NT2/D1 (cell line): Measurements from ENCODE around the gene ZNF576.
A peak's percentile ranks its signal among the peaks of the same experiment; 100 is the strongest.
"Not testable (repeated sequence)": the region's sequence is repeated elsewhere in the genome, so short reads cannot be mapped to it uniquely, and the experiment has no call there.

Experiments
- DNase-seq: peaks from one replicate; pipeline ENCODE4 v3.0.0-alpha.2; 2011; ENCODE audit warnings: low read depth, low spot score
- H3K27me3 ChIP-seq: 2 replicates; pipeline ENCODE4 v1.6.0; 2011; ENCODE audit warnings: mild to moderate bottlenecking; ENCODE audit not compliant: insufficient read length, insufficient read depth
- H3K36me3 ChIP-seq: 2 replicates; pipeline ENCODE4 v1.6.1; 2011; ENCODE audit warnings: mild to moderate bottlenecking, low read length, mixed read lengths; ENCODE audit not compliant: insufficient read depth, insufficient read length
- H3K4me1 ChIP-seq: 2 replicates; pipeline ENCODE4 v1.5.1; 2011; ENCODE audit not compliant: insufficient read depth, insufficient read length
- H3K4me3 ChIP-seq: 2 replicates; pipeline ENCODE4 v1.5.1; 2011; ENCODE audit warnings: low read depth; ENCODE audit not compliant: insufficient read length
- H3K9ac ChIP-seq: 2 replicates; pipeline ENCODE4 v1.6.0; 2011; ENCODE audit warnings: low read depth; ENCODE audit not compliant: insufficient read length
- H3K9me3 ChIP-seq: 2 replicates; pipeline ENCODE4 v1.5.1; 2011; ENCODE audit warnings: mild to moderate bottlenecking, low read length; ENCODE audit not compliant: insufficient read depth
- SUZ12 ChIP-seq: IDR thresholded peaks from 2 replicates; pipeline ENCODE4 v1.6.1; 2011; ENCODE audit not compliant: insufficient read length, insufficient read depth; ENCODE audit errors: extremely low read depth
- YY1 ChIP-seq: IDR thresholded peaks from 2 replicates; pipeline ENCODE4 v1.6.1; 2011; ENCODE audit not compliant: insufficient read length, insufficient read depth
- ZNF274 ChIP-seq: IDR thresholded peaks from 2 replicates; pipeline ENCODE4 v1.6.1; 2011; ENCODE audit warnings: mild to moderate bottlenecking, low read depth, low read length

Gene ZNF576

GRCh38 chr19:43575955-43576878, 20.2 kb upstream of the ZNF576 start:
- DNase-seq: no peak
- peaks cover 12% of the 10 kb centered on the region for H3K36me3 ChIP-seq
- no peaks in the 10 kb centered on the region for H3K27me3 ChIP-seq
- peak overlapping the region; percentile 11 for H3K4me3 ChIP-seq
- H3K9ac ChIP-seq: no peak overlapping the region
- TF ChIP-seq ZNF274 (no peak), YY1 (no peak), SUZ12 (no peak)
- peaks cover 6% of the 10 kb centered on the region for H3K4me1 ChIP-seq
- H3K9me3 ChIP-seq: no peaks in the 10 kb centered on the region

- TF ChIP-seq ZNF274 (no peak), SUZ12 (no peak), YY1 (no peak)
- peaks cover 6% of the 10 kb centered on the region for H3K4me1 ChIP-seq
- DNase-seq: no peak
- H3K9me3 ChIP-seq: no peaks in the 10 kb centered on the region
- H3K4me3 ChIP-seq: no peak overlapping the region
- no peak overlapping the region for H3K9ac ChIP-seq
- H3K27me3 ChIP-seq: no peaks in the 10 kb centered on the region
- peaks cover 4% of the 10 kb centered on the region for H3K36me3 ChIP-seq
Measured at GRCh38 chr19:43578787-43579186, 17.6 kb upstream of the ZNF576 start.

DNA sequence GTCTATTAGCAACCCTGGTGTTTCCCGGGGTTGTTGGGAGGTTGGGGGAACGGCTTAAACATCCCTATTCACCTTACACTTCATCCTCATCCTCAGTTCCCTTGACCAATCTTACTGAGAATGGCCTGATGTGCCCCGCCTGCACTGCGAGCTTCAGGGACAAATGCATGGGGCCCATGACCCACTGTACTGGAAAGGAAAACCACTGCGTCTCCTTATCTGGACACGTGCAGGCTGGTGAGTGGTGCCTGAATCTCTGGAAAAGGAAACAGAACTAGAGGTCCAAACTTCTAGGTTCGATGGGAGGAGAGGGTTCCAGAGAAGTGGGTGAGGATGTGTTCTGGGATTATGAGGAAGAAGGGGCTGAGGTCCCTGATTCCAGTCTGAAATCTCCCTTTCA, 14.9 kb upstream of the ZNF576 start:
- DNase-seq: no peak
- TF ChIP-seq SUZ12 (no peak), ZNF274 (no peak), YY1 (no peak)
- H3K36me3 ChIP-seq: peaks cover 7% of the 10 kb centered on the region
- H3K9ac ChIP-seq: peak overlapping the region; percentile 28
- no peaks in the 10 kb centered on the region for H3K27me3 ChIP-seq
- no peaks in the 10 kb centered on the region for H3K9me3 ChIP-seq
- no peak overlapping the region for H3K4me3 ChIP-seq
- H3K4me1 ChIP-seq: no peaks in the 10 kb centered on the region

DNA sequence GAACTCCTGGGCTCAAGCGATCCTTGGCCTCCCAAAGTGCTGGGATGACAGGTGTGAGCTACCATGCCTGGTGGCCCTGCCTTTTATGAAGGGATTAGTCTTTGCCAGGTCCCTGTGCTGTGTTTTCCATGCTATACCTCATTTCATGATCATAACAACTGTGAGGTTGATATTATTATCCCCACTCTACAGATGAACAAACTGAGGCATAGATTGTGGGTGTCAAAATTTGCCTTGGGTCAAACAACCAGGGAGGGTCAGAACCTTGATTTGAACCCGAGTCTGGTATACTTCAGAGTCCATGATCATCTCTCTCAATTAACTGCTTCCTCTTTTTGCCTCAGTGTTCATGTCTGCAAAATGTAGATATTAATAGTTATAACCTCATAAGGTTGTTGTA, 13.9 kb upstream of the ZNF576 start:
- TF ChIP-seq ZNF274 (no peak), YY1 (no peak), SUZ12 (no peak)
- H3K36me3 ChIP-seq: peaks cover 15% of the 10 kb centered on the region
- no peaks in the 10 kb centered on the region for H3K27me3 ChIP-seq
- H3K4me3 ChIP-seq: no peak overlapping the region
- H3K9ac ChIP-seq: no peak overlapping the region
- H3K9me3 ChIP-seq: no peaks in the 10 kb centered on the region
- no peaks in the 10 kb centered on the region for H3K4me1 ChIP-seq
- no peak for DNase-seq

- Histone ChIP-seq H3K9ac (no peak overlapping the region), H3K36me3 (peaks cover 21% of the 10 kb centered on the region)
Measured at GRCh38 chr19:43584484-43584883, 11.9 kb upstream of the ZNF576 start.

DNA sequence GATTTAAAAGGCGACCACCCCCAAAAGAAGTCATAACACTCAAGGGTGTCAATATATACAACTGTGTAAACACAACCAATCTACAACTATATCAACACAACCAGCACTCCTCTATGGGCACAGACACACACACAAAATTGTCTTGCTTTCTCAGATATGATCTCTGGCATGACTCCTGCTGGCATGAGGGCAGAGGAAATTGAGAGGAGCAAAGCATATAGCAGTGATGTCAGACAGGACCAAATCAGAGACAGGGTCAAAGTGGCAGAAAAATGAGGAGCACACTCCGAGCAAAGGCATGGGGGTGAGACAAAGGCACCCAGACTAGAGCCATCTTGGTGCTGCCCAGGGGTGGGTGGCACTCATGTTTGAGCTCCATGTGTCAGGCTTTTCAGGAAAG, 10.0 kb upstream of the ZNF576 start:
- no peak for DNase-seq
- H3K4me1 ChIP-seq: no peaks in the 10 kb centered on the region
- H3K9me3 ChIP-seq: no peaks in the 10 kb centered on the region
- peaks cover 34% of the 10 kb centered on the region for H3K36me3 ChIP-seq
- no peak overlapping the region for H3K4me3 ChIP-seq
- H3K9ac ChIP-seq: no peak overlapping the region
- TF ChIP-seq ZNF274 (no peak), YY1 (no peak), SUZ12 (no peak)
- no peaks in the 10 kb centered on the region for H3K27me3 ChIP-seq

More at GRCh38 chr19:43584484-43584883, 11.9 kb upstream of the ZNF576 start:
- Histone ChIP-seq H3K27me3 (no peaks in the 10 kb centered on the region), H3K9me3 (no peaks in the 10 kb centered on the region), H3K4me3 (no peak overlapping the region), H3K4me1 (no peaks in the 10 kb centered on the region)
- TF ChIP-seq YY1 (no peak), SUZ12 (no peak), ZNF274 (no peak)
- DNase-seq: no peak

- not testable (repeated sequence) for H3K4me1 ChIP-seq, H3K9me3 ChIP-seq, H3K9ac ChIP-seq, H3K27me3 ChIP-seq, DNase-seq, H3K4me3 ChIP-seq
- peaks cover 38% of the 10 kb centered on the region for H3K36me3 ChIP-seq
Measured at GRCh38 chr19:43587029-43587428, 9.4 kb upstream of the ZNF576 start.
